AG09319 (cell line): ENCODE results near the gene BTRC.
"Not testable (repeated sequence)": the region's sequence is repeated elsewhere in the genome, so short reads cannot be mapped to it uniquely, and the experiment has no call there.

Source experiments
- DNase-seq: peaks from one replicate; pipeline ENCODE4 v3.0.0-alpha.2; 2010; ENCODE audit warnings: low read depth; ENCODE audit errors: extremely low read depth
- TF ChIP-seq, protein P1 (sequence below): IDR thresholded peaks from 2 replicates; pipeline ENCODE4 v1.5.1; 2011; ENCODE audit warnings: low read depth, mild to moderate bottlenecking, inconsistent platforms, low read length, moderate library complexity

Gene BTRC

DNA sequence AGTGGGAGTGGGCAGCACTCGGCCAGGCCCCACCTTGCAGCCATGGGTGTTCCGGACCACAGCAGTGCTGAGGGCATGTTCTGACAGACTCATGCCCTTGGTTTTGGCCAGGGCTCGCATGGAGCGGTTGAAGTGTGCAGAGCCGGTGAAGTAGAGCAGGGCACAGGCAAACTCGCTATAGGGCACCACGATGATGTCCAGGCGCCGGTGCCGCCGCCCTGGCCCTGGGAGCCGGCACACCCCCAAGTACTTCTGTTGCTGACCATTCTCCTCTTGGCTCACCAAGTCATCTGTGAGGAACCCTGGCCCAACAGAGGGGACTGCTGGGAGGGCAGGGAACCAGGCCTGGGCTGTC is 225.5 kb downstream of the BTRC start:
- DNase-seq, result no peak
- TF ChIP-seq, protein P1, sequence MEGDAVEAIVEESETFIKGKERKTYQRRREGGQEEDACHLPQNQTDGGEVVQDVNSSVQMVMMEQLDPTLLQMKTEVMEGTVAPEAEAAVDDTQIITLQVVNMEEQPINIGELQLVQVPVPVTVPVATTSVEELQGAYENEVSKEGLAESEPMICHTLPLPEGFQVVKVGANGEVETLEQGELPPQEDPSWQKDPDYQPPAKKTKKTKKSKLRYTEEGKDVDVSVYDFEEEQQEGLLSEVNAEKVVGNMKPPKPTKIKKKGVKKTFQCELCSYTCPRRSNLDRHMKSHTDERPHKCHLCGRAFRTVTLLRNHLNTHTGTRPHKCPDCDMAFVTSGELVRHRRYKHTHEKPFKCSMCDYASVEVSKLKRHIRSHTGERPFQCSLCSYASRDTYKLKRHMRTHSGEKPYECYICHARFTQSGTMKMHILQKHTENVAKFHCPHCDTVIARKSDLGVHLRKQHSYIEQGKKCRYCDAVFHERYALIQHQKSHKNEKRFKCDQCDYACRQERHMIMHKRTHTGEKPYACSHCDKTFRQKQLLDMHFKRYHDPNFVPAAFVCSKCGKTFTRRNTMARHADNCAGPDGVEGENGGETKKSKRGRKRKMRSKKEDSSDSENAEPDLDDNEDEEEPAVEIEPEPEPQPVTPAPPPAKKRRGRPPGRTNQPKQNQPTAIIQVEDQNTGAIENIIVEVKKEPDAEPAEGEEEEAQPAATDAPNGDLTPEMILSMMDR, result no peak

DNA sequence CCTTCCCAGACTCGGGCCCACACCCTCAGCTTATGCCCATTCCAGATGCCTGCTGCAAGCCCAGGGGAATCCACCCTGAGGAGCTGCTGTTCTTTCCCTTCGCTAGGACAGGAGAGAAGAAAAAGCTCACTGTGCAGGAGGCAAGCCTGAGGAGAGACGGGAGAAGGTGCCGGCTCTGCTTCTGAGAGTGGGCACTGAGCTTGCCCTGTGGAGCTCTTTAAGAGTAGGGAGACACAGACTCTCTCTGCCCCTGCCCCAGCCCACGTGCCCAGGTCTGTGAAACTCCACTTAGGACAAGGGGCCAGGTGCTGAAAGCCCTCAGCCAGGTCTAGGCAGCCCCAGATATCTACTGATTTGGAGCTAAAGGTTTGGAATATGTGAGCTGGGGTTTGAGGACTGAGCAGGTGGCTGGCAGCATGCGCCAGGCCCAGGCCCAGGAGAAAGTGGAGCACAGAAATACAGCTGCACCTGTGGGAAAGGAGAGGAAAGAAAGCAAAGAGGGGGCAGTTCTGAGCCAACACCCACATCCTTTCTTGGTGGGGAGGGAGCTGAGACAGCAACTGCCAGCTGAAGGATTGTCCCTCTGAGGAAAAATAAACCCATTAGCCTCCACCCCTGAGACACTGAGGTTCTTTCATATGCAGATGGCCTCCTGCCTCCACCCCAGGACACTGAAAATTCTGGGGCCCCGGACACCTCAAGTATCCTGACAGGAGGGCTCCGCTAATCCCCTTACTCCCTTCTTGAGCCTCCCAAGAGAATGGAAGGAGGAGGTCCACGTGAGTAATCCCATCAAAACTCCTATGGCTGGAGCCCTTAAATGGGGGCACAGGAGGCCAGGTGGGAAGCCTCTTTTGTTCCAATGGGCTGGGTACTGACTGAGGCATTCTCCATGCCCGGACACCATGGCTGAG is 226.8 kb downstream of the BTRC start:
- TF ChIP-seq, protein P1, result no peak
- no peak for DNase-seq

DNA sequence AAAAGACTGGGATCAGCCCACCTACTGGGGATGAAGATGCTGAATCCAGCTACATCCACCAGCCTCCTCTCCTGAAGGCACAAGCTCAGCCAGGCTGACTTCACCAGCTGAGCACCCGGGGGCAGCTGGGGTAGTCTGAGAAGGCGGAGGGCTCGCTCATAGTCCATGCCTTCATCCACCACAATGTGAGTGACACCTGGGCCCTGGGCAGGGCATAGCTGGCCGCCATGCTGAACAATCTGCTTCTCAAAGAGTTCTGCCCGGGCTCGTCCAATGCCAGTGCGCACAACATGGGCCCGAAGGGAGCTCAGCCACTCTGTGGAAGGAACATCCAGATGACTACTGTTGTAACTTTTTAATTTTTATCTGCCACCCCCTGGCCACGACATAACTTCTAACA is 231.9 kb downstream of the BTRC start:
- no peak for DNase-seq
- TF ChIP-seq, protein P1, result no peak

DNA sequence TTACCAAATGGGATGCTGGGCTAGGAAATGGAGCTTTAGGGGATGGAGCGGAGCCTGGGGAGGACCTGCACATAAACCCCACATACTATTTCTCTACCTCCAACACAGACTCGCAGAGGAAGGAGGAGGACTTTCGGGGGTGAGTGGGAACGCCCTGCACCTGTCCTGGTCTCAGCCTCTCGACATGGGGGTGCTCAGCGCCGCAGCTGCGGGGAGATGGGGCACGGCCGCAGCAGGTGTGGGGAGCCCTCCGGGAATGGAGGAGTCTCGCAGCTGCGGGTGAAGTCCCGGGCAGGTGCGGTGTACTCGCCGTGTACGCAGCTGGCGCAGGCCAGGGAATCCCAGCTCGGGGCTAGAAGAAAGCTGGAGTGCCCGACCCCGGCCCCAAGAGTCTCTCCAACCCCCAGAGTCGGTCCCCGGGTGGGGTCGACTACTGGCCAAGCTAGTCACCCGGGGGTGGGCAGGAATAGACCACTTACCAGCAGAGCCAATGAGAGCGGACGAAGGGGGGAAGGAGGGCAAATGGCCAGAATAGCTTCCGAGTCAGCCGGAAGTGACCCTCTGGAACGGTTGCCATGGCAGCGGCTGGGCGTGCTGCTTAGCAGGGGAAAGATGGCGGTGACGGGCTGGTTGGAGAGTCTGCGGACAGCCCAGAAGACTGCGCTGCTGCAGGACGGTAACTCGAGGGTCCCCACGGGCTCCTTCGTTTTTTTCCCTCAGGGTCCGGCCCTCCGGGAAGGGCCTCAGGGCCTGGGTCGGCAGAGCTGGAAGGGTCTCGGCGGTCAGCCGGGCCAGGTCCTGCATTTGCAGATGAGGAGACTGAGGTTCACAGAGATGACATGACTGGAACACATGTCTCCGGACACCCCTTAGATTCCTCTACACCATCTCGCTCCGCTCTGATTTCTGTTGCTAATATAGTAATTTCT is 234.0 kb downstream of the BTRC start, which contains the start of the genes DPCD and POLL:
TSS of gene DPCD (plus strand) at position 597 of the 929 bp plus-strand sequence. CDS start at position 613, 16 bp downstream.
TSS of gene POLL (minus strand) at position 533 of the 929 bp plus-strand sequence. CDS start 897 bp downstream, outside the sequence.
- TF ChIP-seq, protein P1, result no peak
- peak; percentile 87 for DNase-seq

DNA sequence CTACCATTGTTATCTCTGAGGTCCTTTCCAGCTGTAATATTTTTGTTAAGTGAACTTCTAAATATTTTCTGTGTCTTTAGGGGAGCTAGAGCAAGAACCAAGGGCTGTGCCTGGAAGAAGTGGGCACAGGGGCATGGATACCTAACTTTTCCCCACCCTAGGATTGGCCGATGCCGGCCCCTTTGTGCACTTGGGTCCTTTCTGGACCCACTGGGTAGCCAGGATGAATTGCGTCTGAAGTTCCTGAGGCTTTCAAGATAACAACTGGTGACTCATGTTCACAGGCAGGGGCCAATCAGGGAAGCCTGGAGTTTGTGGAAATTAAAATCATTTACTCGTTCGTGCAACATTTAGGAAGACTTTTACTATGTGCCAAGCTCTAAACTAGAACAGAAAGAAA is 234.9 kb downstream of the BTRC start:
- TF ChIP-seq, protein P1, result no peak
- no peak for DNase-seq

DNA sequence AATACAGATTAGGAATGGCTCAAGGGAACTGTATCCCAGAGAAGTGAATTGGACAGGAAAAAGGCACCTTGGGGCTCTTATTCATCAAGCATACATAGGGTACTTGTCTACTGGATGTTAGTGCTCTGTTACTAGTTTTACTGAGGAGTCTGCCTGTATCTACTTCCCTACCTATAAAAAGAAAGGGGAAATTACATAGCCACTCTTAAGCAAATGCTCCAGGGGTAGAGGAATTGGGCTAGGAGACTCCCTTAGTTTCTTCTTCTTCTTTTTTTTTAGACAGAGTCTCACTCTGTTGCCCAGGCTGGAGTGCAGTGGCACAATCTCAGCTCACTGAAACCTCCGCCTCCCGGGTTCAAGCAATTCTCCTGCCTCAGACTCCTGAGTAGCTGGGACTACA is 239.4 kb downstream of the BTRC start:
- not testable (repeated sequence) for DNase-seq

DNA sequence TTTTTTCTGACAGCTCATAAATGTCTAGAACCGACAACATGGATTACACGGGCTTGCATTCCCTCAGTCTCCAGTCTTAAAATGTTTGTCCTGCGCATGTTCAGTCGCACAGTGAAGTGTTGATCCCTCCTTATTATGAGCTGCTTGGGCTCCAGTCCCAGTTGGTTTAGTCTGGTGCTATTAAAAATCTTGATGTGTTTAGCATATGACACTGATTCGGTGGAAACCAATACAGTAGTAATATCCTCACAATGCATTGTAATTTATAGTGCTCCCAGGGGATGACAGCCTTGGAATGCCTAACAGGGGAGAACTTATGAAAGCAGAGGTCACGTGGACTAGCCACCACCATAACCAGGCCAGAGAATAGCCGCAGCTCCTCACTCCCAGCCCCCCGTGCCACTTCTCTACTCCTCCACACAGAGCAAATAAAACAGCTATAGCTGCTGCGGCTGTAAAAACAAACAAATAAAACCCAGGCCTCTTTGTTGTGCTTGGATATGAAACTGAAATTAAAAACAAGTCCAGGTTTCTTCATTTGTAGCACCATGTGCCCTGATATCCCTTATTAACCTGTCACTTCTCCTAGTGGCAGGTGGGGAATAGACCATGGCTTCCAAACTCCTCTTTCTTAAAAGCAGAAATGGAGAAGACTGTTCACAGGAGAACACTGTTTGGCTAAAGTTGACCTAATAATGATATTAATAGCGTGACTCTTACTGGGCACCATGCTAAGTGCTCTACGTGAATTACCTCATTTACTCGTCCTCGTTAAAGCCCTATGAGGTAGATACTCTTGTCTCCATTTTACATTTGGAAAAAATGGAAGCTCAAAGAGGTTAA is 241.8 kb downstream of the BTRC start:
- TF ChIP-seq, protein P1, result no peak
- DNase-seq, result no peak
